Activated T-cell treated with anti-CD3 and anti-CD28 coated beads, Interleukin-2, amount 50 U/mL, for 48 hours (primary cell): ENCODE results near the gene HOOK2.
"Not testable (repeated sequence)": the region's sequence is repeated elsewhere in the genome, so short reads cannot be mapped to it uniquely, and the experiment has no call there.

ENCODE experiments used
- DNase-seq, 2 experiments: peaks; one replicate each; pipeline ENCODE4 v3.0.0-alpha.2; 2020

Gene HOOK2

GRCh38 chr19:12774588-12775555 lies at the start of gene HOOK2:
TSS of gene HOOK2 (minus strand) at chr19:12775552. CDS start at chr19:12775449, 103 bp downstream.
- peak in 1 of 2 experiments; percentile 39 for DNase-seq

GRCh38 chr19:12821761-12822160 lies 46.4 kb upstream of the HOOK2 start:
- no peak for DNase-seq

- not testable (repeated sequence) for DNase-seq
These were observed 42.5 kb upstream of the HOOK2 start for GRCh38 chr19:12817810-12818209.

GRCh38 chr19:12817188-12817587 lies 41.8 kb upstream of the HOOK2 start:
- not testable (repeated sequence) for DNase-seq

GRCh38 chr19:12815088-12815487 lies 39.7 kb upstream of the HOOK2 start:
- no peak for DNase-seq

GRCh38 chr19:12806242-12807081 lies 31.1 kb upstream of the HOOK2 start, which contains the start of gene RNASEH2A:
TSS of gene RNASEH2A (plus strand) at chr19:12806584. CDS start at chr19:12806674, 90 bp downstream.
- peak; percentile 91 to 94 for DNase-seq

- no peak for DNase-seq
These were observed 28.7 kb upstream of the HOOK2 start for GRCh38 chr19:12804051-12804450.

- no peak for DNase-seq
These were observed 27.1 kb upstream of the HOOK2 start for GRCh38 chr19:12802267-12803106.

- DNase-seq: peak; percentile 82 to 86
These were observed 26.3 kb upstream of the HOOK2 start, which contains the start of the genes PRDX2 and THSD8 for GRCh38 chr19:12801466-12802266. TSS of gene PRDX2 (minus strand) at chr19:12801800. CDS start at chr19:12801261, 539 bp downstream. TSS of gene THSD8 (plus strand) at chr19:12802069. CDS start at chr19:12802072, 3 bp downstream.

- peak; percentile 54 to 64 for DNase-seq
These were observed 25.6 kb upstream of the HOOK2 start for GRCh38 chr19:12800923-12801465.

GRCh38 chr19:12800466-12800770 lies 25.1 kb upstream of the HOOK2 start:
- DNase-seq: no peak

- DNase-seq: no peak
These were observed 24.6 kb upstream of the HOOK2 start for GRCh38 chr19:12799742-12800465.

- not testable (repeated sequence) for DNase-seq
These were observed 22.3 kb upstream of the HOOK2 start for GRCh38 chr19:12797607-12798006.

GRCh38 chr19:12797141-12797587 lies 21.8 kb upstream of the HOOK2 start:
- no peak for DNase-seq

GRCh38 chr19:12796146-12797071 lies 21.1 kb upstream of the HOOK2 start:
- peak; percentile 82 to 86 for DNase-seq

GRCh38 chr19:12794971-12795381 lies 19.6 kb upstream of the HOOK2 start:
- DNase-seq: no peak

- no peak for DNase-seq
These were observed 19.0 kb upstream of the HOOK2 start for GRCh38 chr19:12794196-12794941.
